Smooth muscle cell (in vitro differentiated cells): Measurements from ENCODE around the gene NXPE4. TPM values are rescaled to one million over a fixed set of nuclear protein-coding genes. Genes with fewer than 3 reads are reported as not detected.

Source experiments
- DNase-seq: peaks from one replicate; lab custom pipeline; 2025; ENCODE audit not compliant: unreplicated experiment; lab: John Stamatoyannopoulos, UW
- H2AFZ ChIP-seq: fragments of 200-600 bp; sonication (generic); 2 replicates; pipeline ENCODE4 v1.6.0; 2016; ENCODE audit warnings: antibody characterized with exemption, low read depth, mild to moderate bottlenecking
- H3F3A ChIP-seq: fragments of 200-600 bp; sonication (generic); 2 replicates; pipeline ENCODE4 v1.6.0; 2017; ENCODE audit warnings: antibody characterized with exemption, low read depth
- H3K27ac ChIP-seq: fragments of 200-600 bp; sonication (generic); 2 replicates; pipeline ENCODE4 v1.5.1; 2016; ENCODE audit warnings: low read depth, mild to moderate bottlenecking
- H3K27me3 ChIP-seq: fragments of 200-600 bp; sonication (generic); 2 replicates; pipeline ENCODE4 v1.6.1; 2016; ENCODE audit warnings: low read depth, mild to moderate bottlenecking
- H3K36me3 ChIP-seq: fragments of 200-600 bp; sonication (generic); 2 replicates; pipeline ENCODE4 v1.5.1; 2016; ENCODE audit warnings: low read depth
- H3K4me1 ChIP-seq: fragments of 200-600 bp; sonication (generic); 2 replicates; pipeline ENCODE4 v1.5.1; 2016; ENCODE audit warnings: low read depth
- H3K4me2 ChIP-seq: fragments of 200-600 bp; sonication (generic); 2 replicates; pipeline ENCODE4 v1.6.0; 2016; ENCODE audit warnings: mild to moderate bottlenecking
- H3K4me3 ChIP-seq: fragments of 200-600 bp; sonication (generic); 2 replicates; pipeline ENCODE4 v1.5.1; 2016; ENCODE audit warnings: mild to moderate bottlenecking
- H3K79me2 ChIP-seq: fragments of 200-600 bp; sonication (generic); 2 replicates; pipeline ENCODE4 v1.6.0; 2016; ENCODE audit warnings: low read depth, mild to moderate bottlenecking
- H3K9ac ChIP-seq: fragments of 200-600 bp; sonication (generic); 2 replicates; pipeline ENCODE4 v1.6.0; 2016; ENCODE audit warnings: low read depth
- H3K9me3 ChIP-seq: fragments of 200-600 bp; sonication (generic); replicated peaks from 2 replicates; pipeline ENCODE4 v1.5.1; 2016; ENCODE audit warnings: low read depth
- H4K20me1 ChIP-seq: fragments of 200-600 bp; sonication (generic); 2 replicates; pipeline ENCODE4 v1.6.0; 2016; ENCODE audit warnings: low read depth
- WGBS: methylation state at CpG from one replicate; pipeline ENCODE4 v1.1.7; 2016; ENCODE audit warnings: low lambda C conversion rate; 5-methylcytosine and 5-hydroxymethylcytosine counted together
- polyA plus RNA-seq: library from polyadenylated mRNA; unstranded; fragments of >200 nt; fragmentation: Nextera tagmentation; extraction: Ambion mirVana; gene quantifications from 2 replicates; pipeline ENCODE4 v1.2.1, GENCODE V29; 2016
- total RNA-seq: library from RNA; depleted of rRNA; stranded (reverse); fragments of >200 nt; gene quantifications from 2 replicates; pipeline ENCODE4 v1.2.3, GENCODE V29; 2014
- TF ChIP-seq, protein P1 (sequence below): fragments of 200-600 bp; sonication (generic); IDR thresholded peaks from 2 replicates; pipeline ENCODE4 v1.5.1; 2017; ENCODE audit warnings: borderline replicate concordance, mild to moderate bottlenecking, antibody characterized with exemption; ENCODE audit not compliant: insufficient read depth, poor library complexity, severe bottlenecking

Gene NXPE4
- total and polyA plus RNA-seq, 2 experiments from 2014 or later: not detected

DNA sequence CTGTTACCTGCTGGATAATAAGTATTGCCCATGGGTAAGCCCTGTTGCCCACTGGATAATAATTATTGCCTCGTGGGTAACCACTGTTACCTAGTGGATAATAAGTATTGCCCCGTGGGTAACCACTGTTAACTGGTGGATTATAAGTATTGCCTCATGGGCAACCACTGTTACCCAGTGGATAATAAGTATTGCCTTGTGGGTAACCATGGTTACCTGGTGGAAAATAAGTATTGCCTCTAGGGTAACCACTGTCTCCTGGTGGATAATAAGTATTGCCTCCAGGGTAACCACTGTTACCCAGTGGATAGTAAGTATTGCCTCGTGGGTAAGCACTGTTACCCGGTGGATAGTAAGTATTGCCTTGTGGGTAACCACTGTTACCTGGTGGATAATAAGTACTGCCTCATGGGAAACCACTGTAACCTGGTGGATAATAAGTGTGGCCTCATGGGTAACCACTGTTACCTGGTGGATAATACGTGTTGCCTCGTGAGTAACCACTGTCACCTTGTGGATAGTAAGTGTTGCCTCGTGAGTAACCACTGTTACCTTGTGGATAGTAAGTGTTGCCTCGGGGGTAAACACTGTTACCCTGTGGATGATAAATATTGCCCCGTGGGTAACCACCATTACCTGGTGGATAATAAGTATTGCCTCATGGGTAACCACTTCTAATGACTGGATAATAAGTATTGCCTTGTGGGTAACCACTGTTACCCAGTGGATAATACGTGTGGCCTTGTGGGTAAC, 29.0 kb upstream of the NXPE4 start:
- Histone ChIP-seq H3K27ac (no peak overlapping the region), H4K20me1 (no peaks in the 10 kb centered on the region), H3K4me1 (no peaks in the 10 kb centered on the region), H3K36me3 (no peaks in the 10 kb centered on the region), H3K27me3 (no peaks in the 10 kb centered on the region), H3K9me3 (no peaks in the 10 kb centered on the region), H3K9ac (no peak overlapping the region), H2AFZ (no peak overlapping the region), H3K4me3 (no peak overlapping the region), H3F3A (no peaks in the 10 kb centered on the region), H3K79me2 (no peaks in the 10 kb centered on the region), H3K4me2 (no peak overlapping the region)
- TF ChIP-seq, protein P1, sequence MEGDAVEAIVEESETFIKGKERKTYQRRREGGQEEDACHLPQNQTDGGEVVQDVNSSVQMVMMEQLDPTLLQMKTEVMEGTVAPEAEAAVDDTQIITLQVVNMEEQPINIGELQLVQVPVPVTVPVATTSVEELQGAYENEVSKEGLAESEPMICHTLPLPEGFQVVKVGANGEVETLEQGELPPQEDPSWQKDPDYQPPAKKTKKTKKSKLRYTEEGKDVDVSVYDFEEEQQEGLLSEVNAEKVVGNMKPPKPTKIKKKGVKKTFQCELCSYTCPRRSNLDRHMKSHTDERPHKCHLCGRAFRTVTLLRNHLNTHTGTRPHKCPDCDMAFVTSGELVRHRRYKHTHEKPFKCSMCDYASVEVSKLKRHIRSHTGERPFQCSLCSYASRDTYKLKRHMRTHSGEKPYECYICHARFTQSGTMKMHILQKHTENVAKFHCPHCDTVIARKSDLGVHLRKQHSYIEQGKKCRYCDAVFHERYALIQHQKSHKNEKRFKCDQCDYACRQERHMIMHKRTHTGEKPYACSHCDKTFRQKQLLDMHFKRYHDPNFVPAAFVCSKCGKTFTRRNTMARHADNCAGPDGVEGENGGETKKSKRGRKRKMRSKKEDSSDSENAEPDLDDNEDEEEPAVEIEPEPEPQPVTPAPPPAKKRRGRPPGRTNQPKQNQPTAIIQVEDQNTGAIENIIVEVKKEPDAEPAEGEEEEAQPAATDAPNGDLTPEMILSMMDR: no peak
- DNase-seq: no peak
- WGBS: 95% methylated on average over 10 of the region's 10 CpGs

DNA sequence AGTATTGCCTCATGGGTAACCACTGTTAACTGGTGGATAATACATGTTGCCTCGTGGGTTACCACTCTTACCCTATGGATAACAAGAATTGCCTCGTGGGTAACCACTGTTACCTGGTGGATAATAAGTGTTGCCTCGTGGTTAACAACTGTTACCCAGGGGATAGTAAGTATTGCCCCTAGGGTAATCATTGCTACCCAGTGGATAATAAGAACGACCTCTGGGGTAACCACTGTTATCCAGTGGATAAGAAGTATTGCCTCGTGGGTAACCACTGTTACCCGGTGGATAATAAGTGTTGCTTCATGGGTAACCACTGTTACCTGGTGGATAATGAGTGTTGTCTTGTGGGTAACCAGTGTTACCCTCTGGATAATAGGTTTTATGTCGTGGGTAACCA, 28.1 kb upstream of the NXPE4 start:
- H3K9me3 ChIP-seq: no peaks in the 10 kb centered on the region
- no peak overlapping the region for H2AFZ ChIP-seq
- no peaks in the 10 kb centered on the region for H4K20me1 ChIP-seq
- no peaks in the 10 kb centered on the region for H3K36me3 ChIP-seq
- H3K4me1 ChIP-seq: no peaks in the 10 kb centered on the region
- no peak overlapping the region for H3K27ac ChIP-seq
- H3K27me3 ChIP-seq: no peaks in the 10 kb centered on the region
- TF ChIP-seq, protein P1: no peak
- H3K4me2 ChIP-seq: no peak overlapping the region
- H3F3A ChIP-seq: no peaks in the 10 kb centered on the region
- no peak overlapping the region for H3K9ac ChIP-seq
- 89% methylated on average over 7 of the region's 7 CpGs for WGBS
- no peak for DNase-seq
- H3K4me3 ChIP-seq: no peak overlapping the region
- H3K79me2 ChIP-seq: no peaks in the 10 kb centered on the region

DNA sequence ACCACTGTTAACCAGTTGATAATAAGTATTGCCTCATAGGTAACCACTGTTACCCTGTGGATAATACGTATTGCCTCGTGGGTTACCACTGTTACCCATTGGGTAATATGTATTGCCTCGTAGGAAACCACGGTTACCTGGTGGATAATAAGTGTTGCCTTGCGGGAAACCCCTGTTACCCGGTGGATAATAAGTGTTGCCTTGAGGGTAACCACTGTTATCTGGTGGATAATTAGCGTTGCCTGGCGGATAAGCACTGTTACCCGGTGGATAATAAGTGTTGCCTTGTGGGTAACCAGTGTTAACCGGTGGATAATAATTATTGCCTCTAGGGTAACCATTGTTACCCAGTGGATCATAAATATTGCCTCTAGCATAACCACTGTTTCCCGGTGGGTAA, 27.3 kb upstream of the NXPE4 start:
- 96% methylated on average over 11 of the region's 11 CpGs for WGBS
- Histone ChIP-seq H2AFZ (no peak overlapping the region), H3K27me3 (no peaks in the 10 kb centered on the region), H3K4me1 (no peaks in the 10 kb centered on the region), H3K79me2 (no peaks in the 10 kb centered on the region), H3K9me3 (no peaks in the 10 kb centered on the region), H3K27ac (no peak overlapping the region), H3K4me3 (no peak overlapping the region), H4K20me1 (no peaks in the 10 kb centered on the region), H3K4me2 (no peak overlapping the region), H3F3A (no peaks in the 10 kb centered on the region), H3K36me3 (no peaks in the 10 kb centered on the region), H3K9ac (no peak overlapping the region)
- no peak for DNase-seq
- TF ChIP-seq, protein P1: no peak
